Measurements from ENCODE around the gene PFKFB1. TPM values are rescaled to one million over a fixed set of nuclear protein-coding genes. Genes with fewer than 3 reads are reported as not detected.

PFKFB1 gene
- total and polyA plus RNA-seq, 8 donors: 0.18 to 0.60 (median 0.47) TPM; not detected in 1

GRCh38 chrX:55030271-55031205 lies 36.5 kb upstream of the PFKFB1 start, which contains the start of gene ALAS2:
TSS of gene ALAS2 (minus strand) at chrX:55030977. CDS start at chrX:55026000, 4,977 bp downstream.
- TF ChIP-seq CTCF (IDR thresholded peaks at IDR 0.05): no peak
- no peaks in the 10 kb centered on the region for H3K4me1 ChIP-seq
- H3K27me3 ChIP-seq: peaks cover 0 to 6% of the 10 kb centered on the region in 2 donors
- no peaks in the 10 kb centered on the region for H3K9me3 ChIP-seq
- no peak within 1 kb of the TSS for H3K27ac ChIP-seq
- intact Hi-C loops (cut with DNase I): no loop called here
- H3K36me3 ChIP-seq: no peaks in the 10 kb centered on the region
- ATAC-seq: no peak
- H3K4me3 ChIP-seq: no peak within 1 kb of the TSS
- DNase-seq: no peak

- intact Hi-C loops (cut with DNase I): no loop called here
- Histone ChIP-seq H3K9me3 (no peaks in the 10 kb centered on the region), H3K4me3 (no peak overlapping the region)
Observed at GRCh38 chrX:55029291-55029690, 35.3 kb upstream of the PFKFB1 start.

GRCh38 chrX:55028611-55029010 lies 34.6 kb upstream of the PFKFB1 start:
- Histone ChIP-seq H3K36me3 (no peaks in the 10 kb centered on the region), H3K27me3 (peaks cover 0 to 6% of the 10 kb centered on the region in 2 donors), H3K4me1 (no peaks in the 10 kb centered on the region), H3K9me3 (no peaks in the 10 kb centered on the region), H3K4me3 (no peak overlapping the region), H3K27ac (no peak overlapping the region)
- DNase-seq (no peak), ATAC-seq (no peak)
- intact Hi-C loops (cut with DNase I): no loop called here
- TF ChIP-seq CTCF (IDR thresholded peaks at IDR 0.05): no peak

More at GRCh38 chrX:55029291-55029690, 35.3 kb upstream of the PFKFB1 start:
- Histone ChIP-seq H3K4me1 (no peaks in the 10 kb centered on the region), H3K27me3 (peaks cover 0 to 6% of the 10 kb centered on the region in 2 donors), H3K27ac (no peak overlapping the region), H3K36me3 (no peaks in the 10 kb centered on the region)
- TF ChIP-seq CTCF (IDR thresholded peaks at IDR 0.05): no peak
- ATAC-seq: no peak
- no peak for DNase-seq

- Histone ChIP-seq H3K4me1 (no peaks in the 10 kb centered on the region), H3K9me3 (no peaks in the 10 kb centered on the region), H3K27me3 (peaks cover 0 to 6% of the 10 kb centered on the region in 2 donors), H3K4me3 (no peak overlapping the region), H3K27ac (no peak overlapping the region), H3K36me3 (no peaks in the 10 kb centered on the region)
- no peak for TF ChIP-seq CTCF (IDR thresholded peaks at IDR 0.05)
- intact Hi-C loops (cut with DNase I): no loop called here
- no peak for DNase-seq
- ATAC-seq: no peak
Observed at GRCh38 chrX:55028040-55028439, 34.1 kb upstream of the PFKFB1 start.

GRCh38 chrX:55026840-55027239 lies 32.9 kb upstream of the PFKFB1 start:
- DNase-seq (no peak), ATAC-seq (no peak)
- no peaks in the 10 kb centered on the region for H3K36me3 ChIP-seq
- H3K9me3 ChIP-seq: no peaks in the 10 kb centered on the region
- no peaks in the 10 kb centered on the region for H3K4me1 ChIP-seq
- no peak overlapping the region for H3K27ac ChIP-seq
- no peak for TF ChIP-seq CTCF (IDR thresholded peaks at IDR 0.05)
- peaks cover 0 to 6% of the 10 kb centered on the region in 2 donors for H3K27me3 ChIP-seq
- no peak overlapping the region for H3K4me3 ChIP-seq
- intact Hi-C loops (cut with DNase I): no loop called here

Measured in left lung (tissue), 10 donors.